GM12872 (cell line): ENCODE data around the gene ABCC4.

Source experiments
- CTCF ChIP-seq: IDR thresholded peaks from 3 replicates; pipeline ENCODE4 v1.5.1; 2011; ENCODE audit warnings: low read depth, mild to moderate bottlenecking, low read length, moderate library complexity; ENCODE audit not compliant: insufficient read depth

Gene ABCC4

GRCh38 chr13:95044452-95045205, 256.6 kb downstream of the ABCC4 start:
- TF ChIP-seq CTCF, result no peak

- no peak for TF ChIP-seq CTCF
These were observed 261.8 kb downstream of the ABCC4 start for GRCh38 chr13:95039415-95039814.

- no peak for TF ChIP-seq CTCF
These were observed 262.3 kb downstream of the ABCC4 start for GRCh38 chr13:95038949-95039348.

- no peak for TF ChIP-seq CTCF
These were observed 265.7 kb downstream of the ABCC4 start for GRCh38 chr13:95035311-95036109.

GRCh38 chr13:95033890-95034289, 267.4 kb downstream of the ABCC4 start:
- TF ChIP-seq CTCF, result no peak

- no peak for TF ChIP-seq CTCF
These were observed 269.1 kb downstream of the ABCC4 start for GRCh38 chr13:95032121-95032520.

GRCh38 chr13:95030821-95031343, 270.4 kb downstream of the ABCC4 start:
- TF ChIP-seq CTCF, result no peak
